ENCODE results near the gene CASP3.

DNA sequence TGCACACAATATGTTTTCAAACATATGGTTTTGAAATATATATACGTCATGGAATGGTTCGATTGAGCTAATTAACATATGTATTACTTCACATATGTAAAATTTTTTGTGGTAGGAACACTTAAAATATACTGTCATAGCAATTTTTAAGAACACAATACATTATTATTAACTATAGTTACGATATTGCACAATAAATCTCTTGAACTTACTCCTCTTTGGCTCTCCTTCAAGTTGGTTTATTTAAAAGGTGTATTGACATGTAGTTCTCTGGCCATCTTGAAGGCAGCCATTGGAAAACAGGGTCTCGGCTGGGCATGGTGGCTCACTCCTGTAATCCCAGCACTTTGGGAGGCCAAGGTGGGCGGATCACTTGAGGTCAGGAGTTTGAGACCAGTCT is 53.8 kb downstream of the CASP3 start:
- TF ChIP-seq CREB1 (IDR thresholded peaks at IDR 0.05; ENCODE audit: low read depth) (no peak), EP300 (IDR thresholded peaks at IDR 0.05; ENCODE audit: borderline replicate concordance) (no peak), RAD21 (IDR thresholded peaks at IDR 0.05; ENCODE audit: low read depth) (no peak)
- TF ChIP-seq, protein P1, sequence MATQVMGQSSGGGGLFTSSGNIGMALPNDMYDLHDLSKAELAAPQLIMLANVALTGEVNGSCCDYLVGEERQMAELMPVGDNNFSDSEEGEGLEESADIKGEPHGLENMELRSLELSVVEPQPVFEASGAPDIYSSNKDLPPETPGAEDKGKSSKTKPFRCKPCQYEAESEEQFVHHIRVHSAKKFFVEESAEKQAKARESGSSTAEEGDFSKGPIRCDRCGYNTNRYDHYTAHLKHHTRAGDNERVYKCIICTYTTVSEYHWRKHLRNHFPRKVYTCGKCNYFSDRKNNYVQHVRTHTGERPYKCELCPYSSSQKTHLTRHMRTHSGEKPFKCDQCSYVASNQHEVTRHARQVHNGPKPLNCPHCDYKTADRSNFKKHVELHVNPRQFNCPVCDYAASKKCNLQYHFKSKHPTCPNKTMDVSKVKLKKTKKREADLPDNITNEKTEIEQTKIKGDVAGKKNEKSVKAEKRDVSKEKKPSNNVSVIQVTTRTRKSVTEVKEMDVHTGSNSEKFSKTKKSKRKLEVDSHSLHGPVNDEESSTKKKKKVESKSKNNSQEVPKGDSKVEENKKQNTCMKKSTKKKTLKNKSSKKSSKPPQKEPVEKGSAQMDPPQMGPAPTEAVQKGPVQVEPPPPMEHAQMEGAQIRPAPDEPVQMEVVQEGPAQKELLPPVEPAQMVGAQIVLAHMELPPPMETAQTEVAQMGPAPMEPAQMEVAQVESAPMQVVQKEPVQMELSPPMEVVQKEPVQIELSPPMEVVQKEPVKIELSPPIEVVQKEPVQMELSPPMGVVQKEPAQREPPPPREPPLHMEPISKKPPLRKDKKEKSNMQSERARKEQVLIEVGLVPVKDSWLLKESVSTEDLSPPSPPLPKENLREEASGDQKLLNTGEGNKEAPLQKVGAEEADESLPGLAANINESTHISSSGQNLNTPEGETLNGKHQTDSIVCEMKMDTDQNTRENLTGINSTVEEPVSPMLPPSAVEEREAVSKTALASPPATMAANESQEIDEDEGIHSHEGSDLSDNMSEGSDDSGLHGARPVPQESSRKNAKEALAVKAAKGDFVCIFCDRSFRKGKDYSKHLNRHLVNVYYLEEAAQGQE (IDR thresholded peaks at IDR 0.05; ENCODE audit: low read depth) = no peak
